ENCODE data around the gene HPX. TPM values are rescaled to one million over a fixed set of nuclear protein-coding genes. Genes with fewer than 3 reads are reported as not detected.
A peak's percentile ranks its signal among the peaks of the same experiment; 100 is the strongest.

The HPX gene
- total and polyA plus RNA-seq, 4 donors: 2,251 to 9,224 (median 5,760) TPM

- Histone ChIP-seq H3K36me3 (ENCODE audit: control insufficient read depth in 4 of 4, insufficient read depth in 3 of 4, low read depth in 1 of 4, low read length in 3 of 4) (peaks cover 0 to 1% (median 0%) of the 10 kb centered on the region in 4 donors), H3K27ac (ENCODE audit: low read depth in 1 of 2, low read length in 2 of 2) (peak within 1 kb of the TSS; percentile 42 to 73), H3K27me3 (ENCODE audit: control insufficient read depth in 4 of 4, insufficient read depth in 4 of 4, low read length in 3 of 4) (no peaks in the 10 kb centered on the region), H3K9me3 (ENCODE audit: control insufficient read depth in 4 of 4, low read length in 3 of 4) (no peaks in the 10 kb centered on the region), H3K4me3 (ENCODE audit: low read depth in 1 of 3, low read length in 3 of 3) (peak within 1 kb of the TSS; percentile 57 to 82 (median 62)), H3K9ac (ENCODE audit: low read depth in 1 of 2, low read length in 2 of 2) (peak within 1 kb of the TSS in 1 of 2 donors; percentile 40), H3K4me1 (ENCODE audit: control insufficient read depth in 4 of 4, insufficient read depth in 4 of 4, low read length in 3 of 4) (peaks cover 0 to 12% (median 3%) of the 10 kb centered on the region in 4 donors)
- DNase-seq (ENCODE audit: low spot score): peak; percentile 74
- under 1% methylated on average over 75 of the region's 75 CpGs for WGBS
- TF ChIP-seq FOXA2 (IDR thresholded peaks at IDR 0.05) (no peak), SP1 (IDR thresholded peaks at IDR 0.05) (no peak), FOXA1 (IDR thresholded peaks at IDR 0.05) (no peak), REST (IDR thresholded peaks at IDR 0.05) (no peak), YY1 (IDR thresholded peaks at IDR 0.05) (no peak), RXRA (IDR thresholded peaks at IDR 0.05) (no peak), CTCF (IDR thresholded peaks at IDR 0.05; ENCODE audit: low read depth, low read length, missing input control) (no peak), EGR1 (IDR thresholded peaks at IDR 0.05; ENCODE audit: low read depth in 2 of 2) (no peak), HNF4A (conservative IDR thresholded peaks at IDR 0.05) (no peak)
Measured at GRCh38 chr11:6419009-6419631, 21.7 kb downstream of the HPX start, which contains the start of gene APBB1. Gene APBB1 (minus strand): TSS chr11:6419094. CDS start chr11:6411347, 7,747 bp downstream.

GRCh38 chr11:6418557-6419008 lies 22.2 kb downstream of the HPX start:
- Histone ChIP-seq H3K36me3 (ENCODE audit: control insufficient read depth in 4 of 4, insufficient read depth in 3 of 4, low read depth in 1 of 4, low read length in 3 of 4) (peaks cover 0 to 1% (median 0%) of the 10 kb centered on the region in 4 donors), H3K9ac (ENCODE audit: low read depth in 1 of 2, low read length in 2 of 2) (no peak overlapping the region), H3K4me1 (ENCODE audit: control insufficient read depth in 4 of 4, insufficient read depth in 4 of 4, low read length in 3 of 4) (peaks cover 0 to 12% (median 3%) of the 10 kb centered on the region in 4 donors), H3K27me3 (ENCODE audit: control insufficient read depth in 4 of 4, insufficient read depth in 4 of 4, low read length in 3 of 4) (no peaks in the 10 kb centered on the region), H3K27ac (ENCODE audit: low read depth in 1 of 2, low read length in 2 of 2) (peak overlapping the region; percentile 38 to 42), H3K9me3 (ENCODE audit: control insufficient read depth in 4 of 4, low read length in 3 of 4) (no peaks in the 10 kb centered on the region), H3K4me3 (ENCODE audit: low read depth in 1 of 3, low read length in 3 of 3) (peak overlapping the region in 2 of 3 donors; percentile 62 to 82)
- TF ChIP-seq FOXA1 (IDR thresholded peaks at IDR 0.05): no peak
- TF ChIP-seq SP1 (IDR thresholded peaks at IDR 0.05): no peak
- no peak for TF ChIP-seq YY1 (IDR thresholded peaks at IDR 0.05)
- no peak for TF ChIP-seq TAF1 (conservative IDR thresholded peaks at IDR 0.05)
- TF ChIP-seq JUND (IDR thresholded peaks at IDR 0.05): no peak
- 19% methylated on average over 38 of the region's 38 CpGs for WGBS
- no peak for DNase-seq (ENCODE audit: low spot score)

Data from liver (tissue), 9 donors.